ENCODE results near the gene SLC39A8.
"Not testable (repeated sequence)": the region's sequence is repeated elsewhere in the genome, so short reads cannot be mapped to it uniquely, and the experiment has no call there.

SLC39A8 gene

DNA sequence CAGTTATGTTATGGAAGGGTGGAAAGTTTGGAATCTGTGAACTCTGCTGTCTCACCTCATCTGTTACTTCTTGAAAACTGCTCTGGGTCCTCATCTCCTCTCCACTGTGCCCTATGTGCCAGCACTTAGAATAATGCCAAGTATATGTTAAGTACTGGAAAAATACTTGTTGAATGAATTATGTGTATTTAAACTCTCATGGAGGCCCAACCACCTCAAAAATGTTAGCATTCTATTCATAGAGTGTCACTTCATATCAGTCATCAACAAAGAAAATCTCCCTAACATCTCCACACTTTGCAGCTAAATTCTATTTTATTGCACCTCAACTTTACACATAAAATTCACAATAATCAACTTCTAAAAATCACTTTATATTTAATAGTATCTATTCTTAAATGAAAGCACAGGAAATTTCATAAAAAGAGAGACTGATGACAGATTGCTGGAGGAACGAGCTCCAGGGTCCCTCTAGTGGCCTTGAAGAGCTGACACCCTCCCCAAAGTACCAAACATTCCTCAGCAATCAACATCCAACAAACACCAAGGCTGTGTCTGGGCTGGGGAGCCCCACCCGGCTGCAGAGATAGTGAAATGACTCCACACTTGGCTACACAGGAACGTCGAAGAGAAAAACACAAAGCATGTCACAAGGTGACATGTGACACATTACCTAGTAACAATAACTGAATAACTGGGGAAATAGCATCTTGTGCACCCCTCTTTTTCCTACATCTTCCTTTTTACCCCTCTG lies 45.8 kb downstream of the SLC39A8 start:
- DNase-seq (ENCODE audit: low read depth): no peak

GRCh38 chr4:102298716-102299115 lies 46.6 kb downstream of the SLC39A8 start:
- no peak for DNase-seq (ENCODE audit: low read depth)

GRCh38 chr4:102295153-102295862 lies 50.0 kb downstream of the SLC39A8 start:
- no peak for DNase-seq (ENCODE audit: low read depth)

- no peak for DNase-seq (ENCODE audit: low read depth)
These were observed 56.8 kb downstream of the SLC39A8 start for GRCh38 chr4:102288497-102288896.

DNA sequence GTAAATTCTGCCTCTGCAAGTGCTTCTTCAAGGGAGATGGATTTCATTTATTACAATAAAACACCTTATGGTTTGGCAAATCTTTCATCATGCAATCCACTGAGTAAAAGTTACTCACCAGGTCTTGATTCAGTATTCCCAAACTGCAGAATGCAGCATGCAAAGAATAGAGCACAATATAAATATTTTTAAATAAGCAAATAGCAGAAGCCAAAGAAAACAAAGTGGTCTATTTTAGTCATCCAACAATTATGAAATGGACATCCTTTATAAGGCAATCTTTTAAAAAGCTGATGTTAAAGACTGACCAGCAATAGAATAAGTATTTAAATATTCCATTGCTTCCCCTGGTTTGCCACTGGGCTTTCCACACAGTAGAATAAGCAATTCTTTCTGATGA lies 59.5 kb downstream of the SLC39A8 start:
- no peak for DNase-seq (ENCODE audit: low read depth)

DNA sequence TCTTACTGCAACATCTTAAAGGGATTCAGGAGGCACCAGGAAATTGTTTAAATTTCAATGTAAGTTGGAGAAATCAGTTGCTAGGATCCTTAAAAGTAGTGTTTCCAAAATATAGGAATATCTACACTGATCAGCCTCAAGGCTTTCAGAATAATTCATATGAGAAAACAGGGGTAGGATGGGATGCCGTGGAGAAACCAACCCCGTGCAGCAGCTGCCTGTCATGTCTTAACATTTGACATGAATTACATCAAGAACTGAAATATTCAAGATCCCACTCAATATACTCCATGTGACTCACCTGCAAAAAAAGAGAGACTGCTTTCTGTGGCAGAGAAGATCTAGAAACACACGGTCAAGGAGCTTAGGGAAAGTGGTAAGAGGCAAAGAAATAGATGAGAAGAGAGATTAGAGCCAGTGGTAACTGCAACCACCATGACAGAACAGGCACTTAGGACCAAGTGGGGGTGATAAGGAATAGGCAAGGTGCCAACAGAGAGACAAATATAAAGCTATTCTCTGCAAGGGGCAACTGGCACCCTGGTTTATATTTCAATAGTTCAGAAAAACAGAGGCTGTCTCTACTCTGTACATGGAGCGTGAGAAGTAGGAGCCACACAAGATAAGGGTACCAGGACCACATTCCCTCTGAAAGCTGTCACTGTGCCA lies 64.0 kb downstream of the SLC39A8 start:
- no peak for DNase-seq (ENCODE audit: low read depth)

DNA sequence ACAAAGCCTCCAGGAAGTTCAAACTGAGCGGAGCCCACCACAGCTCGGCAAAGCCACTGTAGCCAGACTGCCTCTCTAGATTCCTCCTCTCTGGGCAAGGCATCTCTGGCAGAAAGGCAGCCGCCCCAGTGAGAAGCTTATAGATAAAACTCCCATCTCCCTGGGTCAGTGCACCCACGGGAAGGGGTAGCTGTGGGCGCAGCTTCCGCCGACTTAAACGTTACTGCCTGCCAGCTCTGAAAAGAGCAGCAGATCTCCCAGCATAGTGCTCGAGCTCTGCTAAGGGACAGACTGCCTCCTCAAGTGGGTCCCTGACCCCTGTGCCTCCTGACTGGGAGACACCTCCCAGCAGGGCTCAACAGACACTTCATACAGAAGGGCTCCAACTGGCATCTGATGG lies 72.0 kb downstream of the SLC39A8 start:
- DNase-seq (ENCODE audit: low read depth): not testable (repeated sequence)

DNA sequence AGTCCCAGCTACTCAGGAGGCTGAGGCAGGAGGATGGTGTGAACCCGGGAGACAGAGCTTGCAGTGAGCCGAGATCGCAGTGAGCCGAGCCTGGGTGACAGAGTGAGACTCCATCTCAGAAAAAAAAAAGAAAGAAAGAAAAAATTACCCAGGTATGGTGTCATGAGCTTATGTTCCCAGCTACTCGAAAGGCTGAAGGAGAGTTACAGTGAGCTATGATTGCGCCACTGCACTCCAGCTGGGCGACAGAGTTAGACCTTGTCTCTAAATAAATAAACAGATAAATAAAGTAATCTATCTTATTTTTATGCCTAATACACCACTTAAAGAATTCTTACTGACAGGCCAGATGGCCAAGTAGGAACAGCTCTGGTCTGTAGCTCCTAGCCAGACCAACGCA lies 73.0 kb downstream of the SLC39A8 start:
- no peak for DNase-seq (ENCODE audit: low read depth)

DNA sequence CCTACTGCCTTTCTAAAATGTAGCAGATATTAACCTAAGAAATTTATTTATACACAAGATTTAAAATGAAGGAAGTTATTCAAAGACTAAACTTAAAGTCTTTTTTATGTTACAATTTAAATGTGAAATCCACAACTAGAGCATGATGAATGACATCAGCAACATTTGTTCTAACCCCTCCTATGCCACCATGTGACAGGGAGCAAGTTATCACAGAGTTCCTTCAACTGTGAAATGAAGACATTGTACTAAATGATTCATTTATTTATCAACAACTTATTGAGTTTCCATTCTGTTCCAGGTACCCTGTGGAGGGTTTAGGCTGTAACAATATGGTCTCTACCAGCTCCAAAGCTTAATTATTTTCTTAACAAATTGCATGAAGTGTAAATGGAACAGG lies 76.9 kb downstream of the SLC39A8 start:
- no peak for DNase-seq (ENCODE audit: low read depth)

DNA sequence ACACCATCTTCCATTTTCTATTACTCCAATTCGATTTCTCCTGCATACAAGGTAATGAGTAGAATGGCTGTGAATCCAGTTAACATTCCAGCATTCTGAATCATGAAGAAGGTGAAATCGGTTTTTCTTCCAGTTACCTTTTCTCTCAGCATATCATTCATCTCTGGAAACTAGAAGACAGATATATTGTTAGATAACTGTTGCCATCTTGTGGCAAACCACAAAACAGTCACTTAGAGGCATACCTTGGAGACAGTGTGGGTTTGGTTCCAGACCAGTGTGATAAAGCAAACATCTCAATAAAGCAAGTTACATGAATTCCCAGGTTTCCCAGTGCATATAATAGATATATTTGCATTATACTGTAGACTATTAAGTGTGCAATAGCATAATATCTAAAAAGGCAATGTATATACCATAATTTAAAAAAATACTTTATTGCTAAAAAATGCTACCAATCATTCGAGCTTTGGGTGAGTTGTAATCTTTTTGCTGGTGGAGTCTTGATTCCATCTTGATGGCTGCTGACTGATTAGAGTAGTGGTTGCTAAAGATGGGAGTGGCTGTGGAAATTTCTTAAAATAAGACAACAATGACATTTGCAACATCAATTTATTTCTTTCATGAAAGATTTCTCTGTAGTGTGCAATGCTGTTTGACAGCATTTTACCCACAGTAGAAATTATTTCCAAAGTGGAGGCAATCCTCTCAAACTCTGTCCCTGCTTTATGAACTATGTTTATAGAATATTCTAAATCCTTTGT lies 82.1 kb downstream of the SLC39A8 start:
- no peak for DNase-seq (ENCODE audit: low read depth)

DNA sequence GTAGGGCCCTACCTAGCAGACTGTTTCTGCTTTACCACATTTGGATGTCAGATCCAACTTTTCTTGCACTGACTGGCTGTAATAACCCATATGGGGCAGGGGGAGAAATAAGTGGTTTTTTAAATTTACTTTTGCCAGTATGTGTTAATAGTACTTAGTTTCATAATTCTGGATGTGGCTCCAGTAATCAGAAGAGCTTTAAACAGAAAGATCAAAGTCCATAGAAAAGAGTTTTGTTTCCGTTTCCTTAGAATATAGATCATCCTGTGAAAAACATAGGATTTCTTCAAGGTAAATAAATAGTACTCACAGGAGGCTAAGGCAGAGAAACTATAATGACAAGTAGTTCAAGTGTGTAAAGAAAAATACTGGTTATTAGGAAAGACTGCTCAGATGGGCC lies 85.6 kb downstream of the SLC39A8 start:
- no peak for DNase-seq (ENCODE audit: low read depth)

GRCh38 chr4:102259081-102259480 lies 86.2 kb downstream of the SLC39A8 start:
- no peak for DNase-seq (ENCODE audit: low read depth)

GRCh38 chr4:102256321-102256720 lies 89.0 kb downstream of the SLC39A8 start:
- DNase-seq (ENCODE audit: low read depth): no peak

DNA sequence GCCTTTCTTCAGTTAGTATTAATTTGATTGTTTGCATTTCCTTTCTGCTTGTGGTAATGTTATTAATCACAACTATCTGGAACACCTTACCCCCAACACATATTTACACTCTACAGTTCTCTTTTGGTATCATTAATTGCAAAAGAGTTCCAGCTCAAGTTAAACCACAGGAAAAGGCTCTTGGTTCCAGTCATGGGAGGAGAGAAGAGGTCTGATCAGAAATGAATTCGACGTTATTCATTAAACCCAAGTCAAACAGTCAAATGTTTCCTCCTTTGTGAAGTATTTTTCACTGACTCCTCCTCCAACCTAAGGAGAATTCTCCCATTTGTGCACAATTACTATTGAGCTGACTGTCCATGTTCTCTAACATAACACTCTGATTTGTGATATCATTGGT lies 91.4 kb downstream of the SLC39A8 start:
- DNase-seq (ENCODE audit: low read depth): no peak

DNA sequence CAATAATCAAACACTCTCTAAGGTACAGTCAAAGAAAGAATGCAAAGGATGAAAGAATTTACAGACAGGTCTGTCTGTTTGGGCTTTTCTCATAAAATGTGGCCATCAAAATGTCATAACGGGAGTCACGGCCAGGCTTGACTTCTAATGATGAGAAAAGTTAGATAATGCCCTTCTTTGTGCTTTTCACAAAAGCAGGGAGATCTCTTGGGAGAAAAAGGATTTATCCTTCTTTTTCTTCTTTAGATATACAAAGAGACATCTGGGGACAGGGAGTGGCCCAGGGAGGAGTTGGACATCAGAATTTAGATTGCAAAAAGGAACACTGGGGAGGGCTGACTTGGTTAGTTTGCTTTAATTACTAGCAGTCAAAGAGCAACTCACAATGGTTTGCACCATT lies 93.1 kb downstream of the SLC39A8 start:
- no peak for DNase-seq (ENCODE audit: low read depth)

- DNase-seq (ENCODE audit: low read depth): no peak
These were observed 94.9 kb downstream of the SLC39A8 start for GRCh38 chr4:102250341-102250740.

DNA sequence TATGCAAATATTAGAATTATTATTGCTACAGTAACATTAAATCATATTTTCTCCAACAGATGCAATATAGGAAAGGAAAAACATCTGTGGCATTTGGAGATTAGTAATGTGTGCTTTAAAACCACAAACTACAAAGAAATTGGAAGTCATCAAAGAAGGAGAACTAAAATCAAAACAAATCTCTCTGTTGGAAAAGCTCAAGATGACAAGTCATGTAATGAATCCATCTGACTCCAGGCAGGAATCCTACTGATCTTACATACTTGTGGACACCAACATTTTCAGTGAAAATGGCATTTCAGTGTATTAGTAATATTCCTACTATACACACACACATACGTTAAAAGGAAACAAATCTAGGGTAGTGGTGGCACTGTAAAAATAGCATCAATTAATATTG lies 98.2 kb downstream of the SLC39A8 start:
- no peak for DNase-seq (ENCODE audit: low read depth)

GRCh38 chr4:102246416-102246815 lies 98.9 kb downstream of the SLC39A8 start:
- no peak for DNase-seq (ENCODE audit: low read depth)

GRCh38 chr4:102244878-102245535 lies 100.3 kb downstream of the SLC39A8 start:
- no peak for DNase-seq (ENCODE audit: low read depth)

DNA sequence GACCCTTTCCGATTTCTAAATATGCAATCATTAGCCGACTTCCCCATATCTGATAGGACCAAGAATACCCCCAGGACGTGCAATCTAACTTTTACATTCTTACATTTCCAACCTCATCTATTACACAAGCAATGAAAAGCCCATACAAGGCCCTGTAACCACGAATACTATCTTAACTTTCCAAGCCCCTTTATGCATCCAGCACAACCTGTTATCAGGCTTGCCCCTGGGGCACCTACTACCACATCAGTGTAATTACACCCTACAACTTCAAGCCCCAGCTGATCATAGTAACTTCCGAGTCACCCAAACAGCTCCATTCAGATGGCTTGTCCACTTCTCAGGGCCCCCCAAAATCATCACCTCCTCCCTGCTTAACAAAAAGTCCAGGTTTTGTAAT lies 102.0 kb downstream of the SLC39A8 start:
- DNase-seq (ENCODE audit: low read depth): not testable (repeated sequence)

DNA sequence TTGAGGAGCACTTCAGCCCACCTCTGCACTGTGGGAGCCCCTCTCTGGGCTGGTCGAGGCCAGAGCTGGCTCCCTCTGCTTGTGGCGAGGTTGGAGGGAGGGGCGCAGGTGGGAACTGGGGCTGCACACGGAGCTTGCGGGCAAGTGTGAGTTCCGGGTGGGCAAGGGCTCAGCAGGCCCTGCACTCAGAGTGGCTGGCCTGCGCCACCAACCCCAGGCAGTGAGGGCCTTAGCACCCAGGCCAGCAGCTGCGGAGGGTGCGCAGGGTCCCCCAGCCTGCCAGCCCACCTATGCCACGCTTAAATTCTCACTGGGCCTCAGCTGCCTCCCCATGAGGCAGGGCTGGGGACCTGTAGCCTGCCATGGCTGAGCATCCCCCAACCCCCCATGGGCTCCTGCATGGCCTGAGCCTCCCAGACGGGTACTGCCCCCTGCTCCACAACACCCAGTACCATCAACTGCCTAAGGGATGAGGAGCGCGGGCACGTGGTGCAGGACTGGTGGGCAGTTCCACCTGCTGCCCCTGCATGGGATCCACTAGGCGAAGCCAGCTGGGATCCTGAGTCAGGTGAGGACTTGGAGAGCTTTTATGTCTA lies 110.9 kb downstream of the SLC39A8 start:
- no peak for DNase-seq (ENCODE audit: low read depth)

Data from activated T-cell treated with anti-CD3 and anti-CD28 coated beads for 24 hours (primary cell).